ENCODE measurements around the gene DPY19L1.

DNA sequence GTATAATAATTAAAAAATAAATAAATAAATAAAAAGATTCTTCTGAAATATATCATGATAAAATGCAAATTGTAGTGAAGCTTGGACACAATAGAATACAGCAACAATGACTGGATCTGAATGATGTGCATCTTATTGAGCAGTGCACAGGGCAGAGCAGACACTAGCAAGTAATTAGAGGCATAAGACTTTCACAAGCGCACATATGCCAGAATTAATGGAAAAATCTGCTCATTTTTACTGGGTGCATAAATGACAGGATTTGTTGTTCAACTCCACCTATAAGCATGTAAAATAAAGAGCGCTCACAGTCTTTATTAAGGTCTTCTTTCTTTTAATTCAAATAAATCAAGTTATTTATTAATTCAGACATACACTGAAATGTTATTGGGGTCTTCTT is 125.0 kb downstream of the DPY19L1 start:
- TF ChIP-seq, protein P1, sequence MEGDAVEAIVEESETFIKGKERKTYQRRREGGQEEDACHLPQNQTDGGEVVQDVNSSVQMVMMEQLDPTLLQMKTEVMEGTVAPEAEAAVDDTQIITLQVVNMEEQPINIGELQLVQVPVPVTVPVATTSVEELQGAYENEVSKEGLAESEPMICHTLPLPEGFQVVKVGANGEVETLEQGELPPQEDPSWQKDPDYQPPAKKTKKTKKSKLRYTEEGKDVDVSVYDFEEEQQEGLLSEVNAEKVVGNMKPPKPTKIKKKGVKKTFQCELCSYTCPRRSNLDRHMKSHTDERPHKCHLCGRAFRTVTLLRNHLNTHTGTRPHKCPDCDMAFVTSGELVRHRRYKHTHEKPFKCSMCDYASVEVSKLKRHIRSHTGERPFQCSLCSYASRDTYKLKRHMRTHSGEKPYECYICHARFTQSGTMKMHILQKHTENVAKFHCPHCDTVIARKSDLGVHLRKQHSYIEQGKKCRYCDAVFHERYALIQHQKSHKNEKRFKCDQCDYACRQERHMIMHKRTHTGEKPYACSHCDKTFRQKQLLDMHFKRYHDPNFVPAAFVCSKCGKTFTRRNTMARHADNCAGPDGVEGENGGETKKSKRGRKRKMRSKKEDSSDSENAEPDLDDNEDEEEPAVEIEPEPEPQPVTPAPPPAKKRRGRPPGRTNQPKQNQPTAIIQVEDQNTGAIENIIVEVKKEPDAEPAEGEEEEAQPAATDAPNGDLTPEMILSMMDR (IDR thresholded peaks at IDR 0.05): no peak
- TF ChIP-seq POLR2AphosphoS5 (IDR thresholded peaks at IDR 0.05): no peak
